ENCODE data around the gene UMODL1.

Gene UMODL1

DNA sequence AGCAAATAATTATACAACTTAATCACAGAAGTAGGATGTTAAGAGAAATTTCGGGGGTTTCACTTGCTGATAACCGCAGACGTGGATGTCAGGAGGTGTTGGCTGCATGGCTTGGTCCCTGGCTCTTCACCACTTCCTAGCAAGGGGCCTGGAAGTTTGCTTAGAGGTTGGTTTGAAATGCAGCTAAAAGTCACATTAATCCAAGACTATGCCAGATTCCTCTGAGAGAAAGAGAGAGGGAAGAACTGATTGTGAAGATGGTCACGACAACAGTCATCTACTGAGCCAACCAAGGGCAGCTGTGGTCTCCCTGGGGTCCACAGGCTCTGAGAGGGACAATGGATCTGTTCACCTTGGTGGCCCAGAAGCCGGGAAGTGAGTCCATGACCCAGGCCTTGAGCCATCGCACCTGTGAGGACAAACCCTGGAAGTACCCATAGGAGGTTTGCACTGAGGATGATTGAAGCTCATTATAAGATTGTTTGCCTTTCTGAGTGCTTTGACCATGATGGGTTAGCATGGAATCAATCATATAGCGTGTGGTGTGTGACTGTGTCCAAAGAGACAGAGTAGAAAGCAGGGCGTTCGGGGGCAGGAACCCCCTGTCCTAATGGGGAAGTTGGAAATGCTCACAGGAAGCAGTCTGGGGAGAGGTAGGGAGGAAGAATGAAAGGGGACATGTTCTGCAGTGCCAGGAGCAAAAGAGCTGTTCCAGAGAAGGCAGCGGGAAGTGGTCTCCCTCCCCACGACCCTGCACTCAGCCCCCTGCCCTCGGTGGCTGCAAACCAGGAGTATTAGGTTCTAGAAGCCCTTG is 47.1 kb downstream of the UMODL1 start:
- DNase-seq, result peak in 1 of 2 experiments; percentile 25

DNA sequence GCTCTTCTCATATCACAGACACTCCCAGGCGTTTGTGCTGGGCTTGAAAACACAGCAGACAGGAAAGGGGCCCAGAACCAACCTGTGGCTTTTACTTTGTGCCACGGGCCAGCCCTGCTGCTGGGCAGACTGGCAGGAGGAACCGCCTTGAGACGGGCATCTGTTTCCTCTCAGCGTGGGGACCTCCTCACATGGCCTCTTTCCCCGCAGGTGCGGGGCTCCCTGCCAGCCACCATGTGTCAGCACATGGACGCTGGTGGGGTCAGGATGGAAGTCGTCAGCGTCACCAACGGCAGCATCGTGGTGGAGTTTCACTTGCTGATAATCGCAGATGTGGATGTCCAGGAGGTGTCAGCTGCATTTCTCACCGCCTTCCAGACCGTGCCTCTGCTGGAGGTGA is 47.8 kb downstream of the UMODL1 start:
- DNase-seq, result peak in 1 of 2 experiments; percentile 47

- DNase-seq, result peak; percentile 75 to 81
These were observed 49.2 kb downstream of the UMODL1 start for GRCh38 chr21:42120101-42120902.

- no peak for DNase-seq
These were observed 49.9 kb downstream of the UMODL1 start for GRCh38 chr21:42120903-42121535.

- DNase-seq, result no peak
These were observed 50.7 kb downstream of the UMODL1 start for GRCh38 chr21:42121794-42122193.

GRCh38 chr21:42122398-42122797 is 51.3 kb downstream of the UMODL1 start:
- no peak for DNase-seq

GRCh38 chr21:42122808-42123207 is 51.7 kb downstream of the UMODL1 start:
- DNase-seq, result no peak

GRCh38 chr21:42123219-42123908 is 52.2 kb downstream of the UMODL1 start:
- DNase-seq, result no peak

DNA sequence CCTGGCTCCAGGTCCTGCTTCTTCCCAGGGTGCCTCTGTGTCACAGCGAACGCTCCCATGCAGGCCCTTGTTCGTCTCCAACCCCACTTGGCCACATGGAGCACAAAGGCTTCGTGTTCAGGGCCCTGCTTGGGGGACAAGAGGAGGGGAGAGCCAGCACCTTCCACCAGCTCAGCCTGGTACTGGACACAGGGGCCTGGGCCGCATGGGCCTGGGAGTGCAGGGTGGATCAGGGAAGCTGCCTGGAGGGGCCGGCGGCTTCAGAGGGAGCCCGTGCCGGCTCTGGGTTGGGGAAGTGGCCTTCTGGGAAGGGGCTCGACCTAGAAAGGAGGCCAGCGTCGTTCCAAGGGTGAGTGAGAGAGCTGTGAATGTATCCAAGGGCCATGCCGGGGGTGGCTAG is 53.0 kb downstream of the UMODL1 start:
- no peak for DNase-seq

GRCh38 chr21:42124826-42125570 is 53.9 kb downstream of the UMODL1 start:
- DNase-seq, result no peak

GRCh38 chr21:42125571-42126544 is 54.7 kb downstream of the UMODL1 start:
- DNase-seq, result no peak

DNA sequence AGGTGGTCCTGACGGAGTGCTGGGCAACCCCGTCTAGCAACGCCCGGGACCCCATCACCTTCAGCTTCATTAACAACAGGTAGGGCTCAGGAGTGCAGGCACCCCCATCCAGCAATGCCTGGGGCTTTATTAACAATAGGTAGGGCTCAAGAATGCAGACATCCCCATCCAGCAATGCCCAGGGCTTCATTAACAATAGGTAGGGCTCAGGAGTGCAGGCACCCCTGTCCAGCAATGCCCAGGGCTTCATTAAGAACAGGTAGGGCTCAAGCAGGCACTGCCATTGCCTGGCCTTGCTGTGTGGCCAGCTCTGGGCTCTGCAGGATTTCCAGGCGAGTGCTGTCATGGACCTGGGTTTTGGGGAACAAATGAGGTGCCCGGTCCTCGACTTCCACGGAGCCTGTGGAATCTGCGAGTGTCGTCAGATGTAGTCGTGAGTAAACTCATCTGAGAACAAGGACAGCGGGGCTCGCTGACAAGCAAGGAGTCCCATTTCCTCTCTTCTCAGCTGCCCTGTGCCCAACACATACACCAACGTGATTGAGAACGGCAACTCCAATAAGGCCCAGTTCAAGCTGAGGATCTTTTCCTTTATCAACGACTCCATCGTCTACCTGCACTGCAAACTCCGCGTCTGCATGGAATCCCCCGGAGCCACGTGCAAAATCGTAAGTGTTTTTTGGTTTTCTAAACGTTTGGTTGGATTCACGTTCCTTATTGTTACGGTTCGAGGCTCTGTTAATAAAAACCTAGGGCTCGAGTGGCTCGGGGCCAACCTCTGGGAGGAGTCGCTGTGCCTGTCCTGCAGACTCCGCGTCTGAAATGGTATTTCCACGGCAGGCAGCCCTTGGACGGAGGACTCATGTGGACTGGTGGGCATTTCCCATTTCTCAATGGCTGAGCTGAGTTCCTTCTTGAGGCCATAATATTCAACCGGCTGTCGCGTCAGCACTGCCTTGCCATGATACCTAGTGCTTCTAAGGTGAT is 56.3 kb downstream of the UMODL1 start:
- DNase-seq, result no peak

- no peak for DNase-seq
These were observed 58.5 kb downstream of the UMODL1 start for GRCh38 chr21:42129300-42130266.

- no peak for DNase-seq
These were observed 59.3 kb downstream of the UMODL1 start for GRCh38 chr21:42130441-42130840.

DNA sequence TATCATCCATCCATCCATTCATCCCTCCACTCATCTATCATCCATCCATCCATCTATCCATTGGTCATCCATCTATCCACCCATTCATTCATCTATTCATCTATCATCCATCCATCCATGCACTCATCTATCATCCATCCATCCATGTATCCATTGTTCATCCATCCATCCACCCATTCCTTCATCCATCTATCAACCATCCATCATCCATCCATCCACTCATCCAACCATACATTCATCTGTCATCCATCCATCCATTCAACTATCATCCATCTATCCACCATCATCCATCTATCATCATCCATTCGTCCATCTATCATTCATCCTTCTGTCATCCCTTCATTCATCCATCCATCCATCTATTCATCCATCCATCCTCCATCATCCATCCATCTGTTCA is 61.1 kb downstream of the UMODL1 start:
- no peak for DNase-seq

DNA sequence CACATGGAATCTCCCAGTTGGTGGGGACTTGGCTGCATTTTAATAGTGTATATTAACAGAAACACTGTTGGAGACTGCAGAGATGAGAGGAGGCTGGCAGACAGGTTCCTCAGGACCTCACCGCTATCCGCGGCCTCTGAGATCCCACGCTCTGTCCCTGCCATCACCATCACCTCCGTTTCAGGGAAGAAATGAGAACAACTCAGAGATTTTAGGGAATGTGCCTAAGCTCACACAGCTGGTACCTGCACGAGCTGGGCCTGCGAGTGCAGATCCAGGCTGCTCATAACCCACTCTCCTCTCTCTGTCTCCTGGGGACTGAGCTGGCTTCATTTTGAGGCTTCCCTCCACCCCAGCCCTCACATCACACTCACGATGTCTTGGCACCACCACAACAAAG is 62.0 kb downstream of the UMODL1 start:
- DNase-seq, result no peak

DNA sequence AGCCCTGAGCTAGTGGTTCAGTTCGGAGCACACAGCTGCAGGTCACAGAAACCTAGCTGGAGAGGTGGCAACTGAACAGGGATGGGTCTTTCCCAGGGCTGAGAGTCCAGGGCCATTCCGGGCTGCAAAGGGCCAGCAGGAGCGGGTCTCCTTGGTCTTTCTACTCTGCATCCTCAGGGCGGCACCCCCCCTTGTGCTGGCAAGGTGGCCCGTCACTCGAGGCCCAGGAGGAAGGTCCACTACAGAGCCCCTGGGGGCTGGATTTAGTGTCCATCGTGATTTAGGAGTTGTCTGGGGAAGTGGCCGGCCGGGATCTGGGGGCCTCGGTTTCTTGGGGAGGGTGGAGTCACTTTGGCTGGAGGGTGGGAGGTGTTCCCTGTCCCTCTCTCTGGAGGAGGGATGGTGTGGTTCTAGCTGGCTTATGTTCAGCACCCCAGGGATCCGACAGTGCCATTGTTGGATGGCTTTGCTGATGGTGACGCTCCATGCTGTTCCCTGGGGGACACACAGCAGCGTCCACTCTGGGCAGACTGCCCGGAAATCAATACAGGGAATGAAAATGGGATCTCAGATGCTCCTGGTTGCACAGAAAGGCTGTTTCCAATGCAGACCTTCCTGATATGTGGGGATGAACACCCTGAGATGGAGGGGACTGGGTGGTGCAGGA is 64.4 kb downstream of the UMODL1 start:
- DNase-seq, result no peak
